Measurements from ENCODE around the gene MT1A.

DNA sequence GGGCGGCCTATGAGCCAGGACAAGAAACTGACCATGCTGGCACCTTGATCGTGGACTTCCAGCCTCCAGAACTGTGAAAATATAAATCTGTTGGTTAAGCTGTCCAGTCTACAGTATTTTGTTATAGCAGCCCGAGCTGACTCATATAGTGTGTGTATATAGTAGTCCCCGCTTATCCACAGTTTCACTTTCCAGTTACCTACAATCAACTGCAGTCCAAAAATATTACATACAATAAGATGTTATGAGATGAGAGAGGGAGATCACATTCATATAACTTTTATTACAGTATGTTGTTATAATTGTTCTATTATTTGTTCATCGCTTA, 44.2 kb upstream of the MT1A start:
- TF ChIP-seq CTCF (IDR thresholded peaks at IDR 0.05): no peak
- TF ChIP-seq POLR2A (IDR thresholded peaks at IDR 0.05): no peak
